CD4-positive, alpha-beta T cell treated with Interleukin-2 at 100 ng/mL for 4 hours (primary cell): ENCODE results near the gene RHOH.

Source experiments
- DNase-seq: peaks from one replicate; pipeline ENCODE4 v3.0.0-alpha.2; 2020; ENCODE audit warnings: low spot score

Gene RHOH

DNA sequence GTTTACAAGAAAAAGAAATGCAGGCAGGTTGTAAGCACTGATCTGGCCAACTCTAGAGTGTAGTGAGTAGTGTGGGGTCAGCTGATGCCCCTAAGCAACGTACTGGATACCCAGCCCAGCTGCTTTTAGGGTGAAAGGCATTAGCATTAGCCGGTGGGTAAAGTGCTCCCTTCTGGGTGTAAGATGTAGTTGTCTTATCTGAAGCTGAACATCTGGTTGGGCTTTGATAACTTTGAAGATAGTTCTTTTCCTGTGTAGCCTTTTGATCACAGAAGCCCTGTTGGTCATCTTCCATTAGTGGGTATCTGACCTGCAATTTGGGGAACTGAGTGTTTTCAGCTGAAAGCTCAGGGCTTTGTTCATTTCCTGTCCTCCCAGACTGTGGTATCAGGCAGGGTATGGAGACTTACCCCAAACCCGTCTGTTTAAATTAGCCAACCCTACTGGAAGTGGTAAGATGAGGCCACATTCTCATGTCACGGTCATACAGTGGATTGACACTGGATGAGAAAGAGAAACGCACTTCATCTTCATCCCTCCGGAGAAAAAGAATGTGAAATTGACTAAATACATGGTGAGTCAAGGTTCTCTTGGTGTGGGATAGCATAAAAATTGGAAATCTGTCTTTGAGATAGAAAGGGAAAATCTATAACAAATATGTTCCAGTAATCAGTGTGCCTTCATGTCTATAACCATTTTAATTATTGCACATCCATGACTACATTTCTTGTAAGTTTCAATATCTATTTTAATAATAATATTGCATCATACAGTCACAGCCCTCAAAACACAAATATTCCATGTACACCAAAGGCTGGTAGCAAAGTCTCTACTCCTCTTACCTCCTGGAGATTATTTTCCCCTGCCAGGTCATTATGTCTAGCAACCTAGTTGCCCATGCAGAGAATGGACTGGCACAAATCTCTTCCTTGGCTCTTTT, 8.7 kb downstream of the RHOH start:
- DNase-seq: peak; percentile 57

DNA sequence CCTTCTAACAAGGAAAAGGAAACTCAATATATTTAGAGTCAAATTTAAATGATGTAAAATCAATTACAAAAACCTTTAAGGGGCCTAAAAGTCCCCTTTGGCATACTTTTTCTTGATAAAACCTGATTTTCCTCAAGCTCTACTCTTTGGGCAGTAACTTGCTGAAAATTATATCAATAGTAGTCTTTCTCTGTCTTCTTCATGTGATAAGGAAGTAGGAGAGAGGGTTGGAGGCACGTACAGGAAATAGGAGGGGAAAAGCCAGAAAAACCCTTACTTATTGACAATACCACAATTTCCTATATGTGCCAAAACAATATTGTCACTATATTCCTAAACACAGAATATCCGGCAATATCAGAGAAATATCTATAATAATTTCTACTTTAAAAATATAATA, 9.6 kb downstream of the RHOH start:
- no peak for DNase-seq

DNA sequence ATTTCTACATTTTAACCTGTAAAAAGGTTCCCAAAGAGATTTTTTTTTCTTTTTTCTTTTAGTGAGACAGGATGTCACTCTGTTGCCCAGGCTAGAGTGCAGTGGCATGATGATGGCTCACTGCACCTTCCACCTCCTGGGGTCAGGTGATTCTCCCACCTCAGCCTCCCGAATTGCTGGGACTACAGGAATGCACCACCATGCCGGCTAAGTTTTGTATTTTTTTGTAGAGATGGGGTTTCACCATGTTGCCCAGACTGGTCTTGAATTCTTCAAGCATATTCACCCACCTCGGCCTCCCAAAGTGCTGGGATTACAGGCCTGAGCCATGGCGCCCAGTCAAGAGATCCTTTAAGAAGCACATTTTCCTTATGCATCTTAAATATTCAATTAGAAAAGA, 12.6 kb downstream of the RHOH start:
- no peak for DNase-seq

DNA sequence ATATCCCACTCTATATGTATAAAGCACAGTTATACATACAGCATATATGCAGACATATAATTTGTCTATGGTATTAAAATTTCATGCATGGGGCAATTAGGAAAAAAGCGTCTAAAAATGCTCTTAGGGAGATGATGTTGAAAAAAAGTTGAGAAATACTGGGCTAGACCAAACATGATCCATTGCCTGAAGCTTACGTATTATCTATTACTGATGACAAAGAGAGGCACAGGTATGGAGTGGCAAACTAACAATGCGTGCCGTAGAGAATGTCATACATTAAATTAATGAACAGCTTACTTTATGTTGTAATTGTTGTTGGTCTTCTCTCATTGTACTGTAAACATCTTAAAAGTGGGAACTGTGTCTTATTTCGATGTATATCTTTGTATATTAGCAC, 13.9 kb downstream of the RHOH start:
- no peak for DNase-seq

DNA sequence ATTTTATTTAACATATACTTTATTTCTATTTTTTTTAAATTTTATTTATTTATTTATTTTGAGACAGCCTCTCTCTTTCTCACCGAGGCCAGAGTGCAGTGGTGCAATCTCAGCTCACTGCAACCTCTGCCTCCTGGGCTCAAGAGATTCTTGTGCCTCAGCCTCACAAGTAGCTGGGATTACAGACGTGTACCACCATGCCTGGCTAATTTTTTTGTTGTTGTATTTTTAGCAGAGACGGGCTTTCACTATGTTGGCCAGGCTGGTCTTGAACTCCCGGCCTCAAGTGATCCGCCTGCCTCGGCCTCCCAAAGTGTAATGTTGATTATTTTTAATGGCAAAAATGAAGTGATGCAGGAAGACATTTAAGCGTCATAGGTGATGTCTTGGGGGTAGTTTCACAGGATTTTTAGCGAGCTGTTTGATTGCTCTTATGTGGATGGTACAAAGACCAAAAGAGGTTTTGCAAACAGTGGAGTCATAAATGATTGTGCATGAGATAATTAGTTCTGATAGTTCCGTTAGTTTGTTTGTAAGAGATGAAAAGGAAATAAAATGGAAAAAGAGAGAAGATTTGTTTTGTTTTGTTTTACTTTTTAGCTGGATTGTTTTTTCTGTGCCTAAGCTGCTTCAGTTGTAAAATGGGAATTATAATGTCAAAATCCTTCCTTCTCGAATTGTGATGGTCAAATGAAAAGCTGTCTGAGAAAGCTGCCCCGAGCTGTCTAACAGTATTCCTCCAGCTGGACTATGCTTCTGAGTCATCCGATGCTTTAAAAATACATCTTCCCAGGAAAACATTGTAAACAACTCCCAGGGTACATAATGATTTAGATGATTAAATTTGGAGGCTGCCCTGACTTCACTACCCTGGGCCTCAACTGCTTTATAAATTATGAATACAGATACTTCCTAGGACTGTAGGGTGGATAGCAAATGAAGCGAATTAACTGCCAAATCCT, 14.7 kb downstream of the RHOH start:
- DNase-seq: no peak

DNA sequence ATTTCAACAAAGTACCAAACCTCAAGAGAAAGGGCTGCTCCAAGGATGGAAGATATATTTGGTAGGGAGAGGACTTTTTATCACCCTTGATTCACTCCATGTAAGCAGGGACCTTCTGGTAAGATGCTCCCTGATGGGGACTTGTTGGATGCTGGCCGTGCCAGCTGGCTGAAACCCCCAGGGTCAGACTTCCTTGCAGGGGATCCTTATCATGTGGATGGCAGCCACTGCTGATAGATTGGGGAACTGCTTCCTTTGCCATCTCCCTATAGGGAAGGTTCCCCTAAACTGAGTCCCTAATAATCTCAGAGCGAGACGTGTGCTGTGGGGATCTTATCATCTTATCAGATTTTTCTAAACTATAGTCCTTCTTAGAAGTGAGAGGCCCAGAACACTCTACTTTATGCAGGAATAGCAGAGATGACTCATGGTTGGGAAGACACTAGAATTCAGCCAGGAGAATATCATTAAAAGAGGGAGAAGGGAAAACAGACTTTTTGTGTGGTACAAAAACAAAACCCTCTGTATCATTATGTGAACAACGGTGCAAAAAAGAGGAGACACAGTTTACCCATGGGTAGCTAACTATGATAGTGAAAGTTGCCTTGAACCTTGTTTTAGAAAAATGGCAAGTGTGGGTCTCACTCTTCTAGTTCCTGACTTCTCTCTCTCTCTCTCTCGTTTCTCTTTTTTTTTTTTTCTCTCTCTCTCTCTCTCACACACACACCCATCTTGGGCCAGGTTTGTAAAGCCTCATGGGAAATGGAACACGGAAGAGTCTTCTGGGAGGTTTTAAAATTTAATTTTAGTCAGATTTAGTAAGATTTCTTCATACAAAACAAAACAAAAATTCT, 16.1 kb downstream of the RHOH start:
- DNase-seq: no peak

DNA sequence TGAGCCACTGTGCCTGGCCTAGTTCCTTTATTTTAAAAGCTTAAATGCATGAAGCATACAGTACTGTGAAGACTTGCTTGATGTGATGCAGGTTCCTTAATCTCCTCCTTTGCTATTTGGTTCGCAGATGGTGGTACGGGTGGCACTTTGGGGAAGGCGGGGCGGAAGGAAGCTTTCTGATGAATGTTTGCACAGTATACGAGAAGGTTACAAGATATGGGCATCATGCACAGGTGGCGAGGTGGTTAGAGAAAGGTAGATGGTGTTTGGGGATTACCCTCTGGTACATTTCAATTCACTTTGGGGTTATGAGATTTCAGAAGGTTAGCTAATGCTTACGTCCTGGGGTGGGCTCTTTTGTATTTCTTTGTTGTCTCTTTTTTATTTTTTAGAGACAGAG, 17.2 kb downstream of the RHOH start:
- peak; percentile 69 for DNase-seq

DNA sequence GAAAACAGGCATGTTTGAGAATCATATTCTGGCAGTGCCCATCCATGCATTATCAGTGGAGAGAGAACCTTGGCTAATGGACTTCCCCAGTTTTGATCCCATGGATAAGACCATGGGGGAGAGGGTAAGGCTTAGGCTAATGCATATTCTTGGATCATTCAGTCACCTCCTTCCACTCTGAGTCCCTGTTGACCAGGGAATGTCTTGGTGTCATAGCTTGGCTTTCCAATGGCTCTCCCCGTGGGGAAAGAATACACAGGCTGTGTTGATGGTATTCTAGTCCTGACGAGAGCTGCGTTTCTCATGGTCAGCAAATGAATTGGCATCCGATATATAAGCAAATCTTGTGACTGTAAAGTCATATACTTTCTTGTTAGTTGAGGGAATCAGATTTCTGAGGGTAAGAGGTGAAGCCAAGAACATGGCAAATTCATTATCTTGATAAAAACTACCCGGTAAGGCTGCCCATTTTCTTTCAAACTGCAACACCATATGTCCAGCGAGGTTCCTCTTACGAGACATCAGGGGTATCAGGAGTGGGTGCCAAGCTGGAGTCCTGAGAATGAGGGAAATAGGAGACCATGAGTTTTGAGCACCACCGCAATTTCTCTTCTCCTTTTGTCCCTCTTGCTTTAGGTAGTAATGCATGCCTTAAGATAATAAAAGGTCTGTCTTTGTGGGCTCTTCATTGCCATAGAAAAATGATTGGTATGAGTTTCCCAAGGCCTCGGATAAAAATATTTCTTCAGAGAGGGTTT, 18.0 kb downstream of the RHOH start:
- no peak for DNase-seq

DNA sequence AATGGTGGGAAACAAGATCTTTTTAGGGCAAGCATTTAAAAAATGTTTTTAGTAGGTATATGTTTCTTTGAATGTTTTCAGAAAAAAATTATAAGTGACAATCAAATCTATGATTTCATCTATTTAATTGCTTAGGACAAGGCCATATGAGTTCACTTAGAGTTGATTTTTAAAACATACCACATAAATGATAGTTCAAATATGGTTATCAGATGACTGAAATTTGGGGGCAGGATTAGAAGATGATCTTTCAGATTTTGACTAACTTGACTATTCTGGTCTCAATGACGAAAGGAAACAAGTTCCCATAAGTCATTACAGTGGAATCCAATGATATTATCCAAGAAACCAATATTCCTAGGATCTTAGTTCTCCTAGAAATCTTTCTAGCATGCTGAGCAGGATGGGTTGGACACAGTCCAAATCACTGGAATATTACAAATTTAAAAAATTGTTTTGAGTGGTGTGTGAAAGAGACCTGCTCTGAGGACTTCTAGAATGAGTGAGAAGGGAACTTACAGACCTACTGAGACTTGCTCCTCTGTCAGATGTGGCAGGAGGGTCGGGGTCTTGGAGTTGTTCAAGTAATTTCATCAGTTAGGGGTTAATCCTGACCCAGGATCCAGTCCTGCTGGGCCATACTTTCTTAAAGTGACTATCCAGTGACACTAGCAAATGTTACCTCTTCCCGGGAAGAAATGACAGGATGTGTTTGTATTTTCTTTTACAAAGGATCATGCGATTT, 20.0 kb downstream of the RHOH start:
- DNase-seq: no peak

DNA sequence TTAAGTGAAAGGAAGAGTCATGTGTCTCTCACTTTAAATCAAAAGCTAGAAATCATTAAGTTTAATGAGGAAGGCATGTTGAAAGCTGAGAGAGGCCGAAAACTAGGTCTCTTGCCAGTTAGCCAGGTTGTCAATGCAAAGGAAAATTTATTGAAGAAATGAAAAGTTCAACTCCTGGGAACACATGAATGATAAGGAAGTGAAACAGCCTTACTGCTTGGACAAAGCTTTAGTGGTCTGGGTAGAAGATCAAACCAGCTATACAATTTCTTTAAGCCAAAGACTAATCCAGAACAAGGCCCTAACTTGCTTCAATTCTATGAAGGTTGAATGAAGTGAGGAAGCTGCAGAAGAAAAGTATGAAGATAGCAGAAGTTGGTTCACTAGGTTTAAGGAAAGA, 24.9 kb downstream of the RHOH start:
- no peak for DNase-seq

DNA sequence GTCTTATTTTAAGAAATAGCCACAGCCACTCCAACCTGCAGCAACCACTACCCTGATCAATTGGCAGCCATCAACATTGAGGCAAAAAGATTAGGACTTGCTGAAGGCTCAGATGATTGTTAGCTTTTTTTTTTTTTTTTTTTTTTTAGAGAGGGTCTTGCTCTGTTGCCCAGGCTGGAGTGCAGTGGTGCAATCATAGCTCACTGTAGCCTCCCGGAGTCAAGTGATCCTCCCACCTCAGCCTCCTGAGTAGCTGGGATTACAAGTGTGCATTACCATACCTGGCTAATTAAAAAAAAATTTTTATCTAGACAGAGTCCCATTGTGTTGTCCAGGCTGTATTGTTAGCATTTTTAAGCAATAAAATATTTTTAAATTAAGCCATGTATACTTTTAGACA, 26.5 kb downstream of the RHOH start:
- DNase-seq: no peak

DNA sequence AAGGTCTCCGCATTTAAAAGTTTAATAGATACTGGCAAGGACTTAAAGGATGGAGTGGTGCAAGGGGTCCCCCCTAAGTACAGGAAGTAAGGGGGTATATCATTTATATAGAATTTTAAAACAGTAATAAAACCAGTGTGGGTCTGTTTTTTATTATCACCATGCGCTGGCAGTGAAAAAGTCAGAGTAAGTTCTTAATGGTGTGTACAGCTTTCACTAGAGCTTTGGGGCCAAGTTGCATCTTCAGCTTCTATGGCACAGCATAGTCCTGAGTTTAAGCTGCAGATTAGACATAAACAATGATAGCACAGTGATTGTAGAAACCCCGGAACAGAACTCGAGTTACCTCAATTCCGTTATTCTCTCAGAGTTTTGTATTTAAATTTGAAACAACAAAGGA, 27.6 kb downstream of the RHOH start:
- DNase-seq: no peak

DNA sequence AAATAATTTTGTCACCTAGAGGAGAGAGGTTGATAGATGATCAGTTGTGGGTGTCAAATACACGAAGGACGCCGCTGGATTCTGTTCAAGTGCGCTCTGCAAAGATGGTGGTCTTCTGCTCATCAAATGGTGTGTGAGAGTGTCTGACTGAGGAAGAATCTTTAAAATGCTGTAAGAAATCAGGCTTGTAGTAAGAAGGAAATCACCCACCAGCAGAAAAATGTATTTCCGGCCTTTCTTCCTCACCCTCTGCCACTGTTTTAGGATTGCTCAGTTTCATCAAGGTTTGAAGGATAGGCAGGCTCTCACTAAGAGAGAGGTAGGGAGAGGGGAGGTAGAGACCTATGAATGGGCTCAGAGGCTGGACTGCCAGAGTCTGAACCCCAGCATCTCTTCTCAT, 28.7 kb downstream of the RHOH start:
- no peak for DNase-seq

DNA sequence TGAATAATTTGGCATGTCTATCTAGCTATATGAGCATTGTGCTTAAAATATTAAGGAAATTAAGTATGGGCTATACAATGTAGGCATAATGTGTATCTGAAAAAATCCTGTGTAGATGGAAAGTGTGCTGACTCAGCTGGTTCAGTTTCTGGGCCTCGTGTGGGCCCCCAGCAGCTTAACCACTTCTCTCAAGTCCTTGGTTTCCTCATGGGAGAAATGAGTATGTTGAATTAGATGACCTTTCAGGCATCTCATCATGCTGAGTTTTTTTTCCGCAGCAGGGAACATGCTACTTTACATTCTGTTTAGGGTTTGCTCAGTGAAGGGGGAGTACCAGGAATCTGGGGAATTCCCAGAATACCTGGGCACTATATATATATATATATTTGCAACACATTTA, 30.5 kb downstream of the RHOH start:
- peak; percentile 56 for DNase-seq

DNA sequence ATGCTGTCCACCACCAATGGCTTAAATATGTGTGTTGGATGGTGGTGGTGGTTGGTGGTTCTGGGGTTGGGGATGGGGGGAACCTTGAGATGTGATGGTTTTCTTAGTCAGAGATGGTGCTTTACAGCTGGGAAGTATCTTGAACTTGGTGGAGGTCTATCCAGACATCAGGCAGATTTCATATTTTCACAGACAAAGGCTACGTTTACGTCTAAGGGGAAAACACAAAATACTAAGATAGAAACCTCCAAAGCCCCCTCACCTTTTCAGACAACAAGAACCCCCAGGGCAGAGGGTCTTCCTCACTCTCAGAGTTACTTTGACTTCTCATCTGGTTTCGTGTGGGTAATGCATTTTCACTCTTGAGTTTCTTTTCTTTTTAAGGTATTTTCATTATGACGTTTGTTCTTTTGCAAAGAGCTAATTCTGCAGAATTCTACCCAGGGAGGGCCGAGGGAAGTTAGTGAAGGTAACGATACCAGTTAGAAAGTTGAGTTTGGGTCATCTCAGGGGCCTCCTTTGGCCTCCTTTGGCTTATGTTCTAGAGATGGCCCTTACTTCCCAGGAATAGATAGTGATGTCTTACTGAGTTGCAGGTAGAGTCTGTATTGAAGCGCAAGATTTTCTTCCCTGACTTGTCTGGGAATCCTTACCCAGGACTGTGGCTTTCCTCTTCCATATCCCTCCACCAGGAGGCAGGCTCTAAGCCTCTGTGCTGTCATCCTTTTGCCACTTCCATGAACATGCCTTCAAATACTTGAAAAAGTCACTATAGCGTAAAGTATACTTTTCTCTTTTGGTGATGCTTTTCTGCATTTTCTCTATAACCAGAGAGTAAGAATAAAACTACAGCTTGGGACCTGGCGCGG, 31.9 kb downstream of the RHOH start:
- no peak for DNase-seq

DNA sequence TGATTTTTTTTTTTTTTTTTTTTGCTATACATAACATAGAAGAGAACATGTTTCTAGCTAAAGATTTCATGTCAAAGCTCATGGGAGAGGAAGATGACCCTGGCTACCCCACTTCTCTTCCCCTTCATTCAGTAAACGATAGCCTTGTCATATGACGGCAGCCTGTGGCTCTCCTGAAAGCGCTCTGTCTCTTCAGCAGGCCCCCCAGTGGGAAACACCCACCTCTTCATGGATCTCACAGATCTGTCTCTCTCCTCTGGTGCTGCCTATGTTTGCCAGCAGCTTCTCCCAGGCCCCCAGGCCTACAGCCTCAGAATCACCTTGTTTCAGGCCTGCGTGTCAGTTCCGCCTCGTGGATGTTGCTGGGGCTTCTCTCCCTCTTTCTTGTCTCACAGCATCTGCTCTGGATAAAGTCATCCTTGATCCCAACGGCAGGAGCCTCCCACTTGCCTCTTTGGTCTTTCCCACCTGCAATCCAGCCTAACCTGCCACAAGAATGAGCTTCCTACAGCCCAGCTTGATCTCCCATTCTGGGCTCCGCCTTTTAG, 34.6 kb downstream of the RHOH start:
- no peak for DNase-seq

DNA sequence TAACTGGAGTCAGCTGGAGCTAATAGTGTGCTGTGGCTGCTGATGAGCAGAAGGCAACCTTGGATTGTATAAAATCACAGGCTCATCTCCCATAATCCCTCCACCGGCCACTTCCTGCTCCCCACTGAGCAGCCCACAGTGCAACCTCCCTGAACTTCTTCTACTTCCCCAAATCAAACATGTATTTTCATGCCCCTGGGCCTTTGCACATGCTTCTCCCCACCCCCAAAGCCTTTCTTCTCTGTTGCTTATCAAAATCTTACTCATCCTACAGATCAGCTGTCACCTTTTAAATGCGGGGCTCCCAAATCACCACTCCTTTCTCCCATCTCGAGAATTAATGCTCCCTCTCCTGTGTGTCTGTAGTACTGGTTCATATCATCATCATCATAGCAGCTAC, 35.8 kb downstream of the RHOH start:
- no peak for DNase-seq

DNA sequence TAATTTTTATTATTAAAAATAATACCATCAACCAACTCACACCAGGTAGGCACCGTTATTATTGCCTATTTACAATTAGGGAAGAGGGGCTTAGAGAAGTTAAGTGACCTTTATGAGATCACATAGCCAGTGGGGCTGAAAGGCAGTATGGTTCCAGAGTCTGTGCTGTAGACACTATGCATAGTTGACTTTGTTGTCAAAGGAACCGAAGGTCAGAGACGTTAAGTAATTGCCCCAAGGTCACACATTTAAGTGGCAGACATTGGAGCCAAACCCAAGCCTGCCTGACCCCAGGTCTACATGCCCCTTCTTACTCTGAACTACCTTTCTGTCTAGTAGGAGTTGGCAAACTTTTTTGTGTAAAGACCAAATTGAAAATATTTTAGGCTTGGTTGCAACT, 36.4 kb downstream of the RHOH start:
- no peak for DNase-seq

DNA sequence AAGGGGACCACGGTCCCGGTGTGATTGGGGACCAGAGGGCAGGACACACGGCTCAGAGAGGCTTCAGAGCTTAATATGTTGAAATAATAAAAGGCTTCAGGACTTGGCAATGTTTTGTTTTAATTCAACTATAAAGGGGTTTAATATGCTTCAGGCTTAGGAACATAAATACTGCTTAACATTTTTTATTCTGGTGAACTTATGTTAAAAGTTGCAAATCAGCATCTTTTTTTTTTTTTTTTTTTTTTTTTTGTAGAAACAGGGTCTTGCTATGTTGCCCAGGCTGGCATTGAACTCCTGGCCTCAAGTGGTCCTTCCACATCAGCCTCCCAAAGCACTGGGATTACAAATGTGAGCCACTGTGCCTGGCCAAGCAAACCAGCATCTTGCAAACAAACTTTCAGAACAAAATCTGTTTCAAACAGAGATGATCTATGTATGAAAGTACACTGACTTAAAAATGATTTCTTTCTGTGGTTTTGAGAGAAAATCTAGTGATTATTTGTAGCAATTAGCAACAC, 37.7 kb downstream of the RHOH start:
- DNase-seq: no peak
